NOMO-1 treated with DMSO at 0.1 percent for 48 hours (cell line): ENCODE results near the gene TRAP1.
A peak's percentile ranks its signal among the peaks of the same experiment; 100 is the strongest.

Source experiments
- DNase-seq: peaks from one replicate; lab custom pipeline; 2025; ENCODE audit not compliant: unreplicated experiment; lab: John Stamatoyannopoulos, UW

The TRAP1 gene

DNA sequence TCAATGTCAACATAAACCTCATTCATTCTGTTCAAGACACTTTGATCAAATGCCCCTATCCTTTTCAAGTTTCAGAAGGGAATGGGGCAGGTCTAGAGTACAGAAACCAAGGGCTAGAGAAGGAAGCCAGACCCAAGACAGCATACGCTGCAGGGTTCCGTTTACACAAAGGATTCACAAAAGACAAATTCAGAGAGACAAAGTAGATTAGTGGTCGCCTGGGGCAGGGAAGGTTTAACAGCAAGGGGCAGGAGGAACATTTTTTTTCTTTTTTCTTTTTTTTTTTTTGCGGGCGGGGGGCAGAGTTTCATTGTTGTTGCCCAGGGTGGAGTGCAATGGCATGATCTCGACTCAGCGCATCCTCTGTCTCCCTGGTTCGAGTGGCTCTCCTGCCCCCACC is 19.9 kb upstream of the TRAP1 start:
- no peak for DNase-seq

DNA sequence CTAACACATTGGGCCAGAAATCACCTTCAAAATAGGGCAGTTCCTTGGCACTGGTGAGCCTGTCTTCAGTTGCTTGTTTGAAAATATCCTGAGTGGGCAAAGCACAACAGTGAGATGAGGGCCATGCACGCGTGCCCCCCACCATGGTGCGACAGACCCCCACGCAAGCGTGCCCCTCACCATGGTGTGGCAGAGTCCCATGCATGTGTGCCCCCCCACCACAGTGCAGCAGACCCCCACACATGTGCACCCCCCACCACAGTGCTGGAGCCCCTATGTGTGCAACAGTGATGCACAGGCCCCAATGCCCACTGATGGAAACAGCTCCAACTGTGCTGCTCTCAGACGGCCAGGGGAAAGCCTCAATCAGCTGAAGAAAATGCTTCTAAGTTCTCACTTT is 18.8 kb upstream of the TRAP1 start:
- DNase-seq: no peak

DNA sequence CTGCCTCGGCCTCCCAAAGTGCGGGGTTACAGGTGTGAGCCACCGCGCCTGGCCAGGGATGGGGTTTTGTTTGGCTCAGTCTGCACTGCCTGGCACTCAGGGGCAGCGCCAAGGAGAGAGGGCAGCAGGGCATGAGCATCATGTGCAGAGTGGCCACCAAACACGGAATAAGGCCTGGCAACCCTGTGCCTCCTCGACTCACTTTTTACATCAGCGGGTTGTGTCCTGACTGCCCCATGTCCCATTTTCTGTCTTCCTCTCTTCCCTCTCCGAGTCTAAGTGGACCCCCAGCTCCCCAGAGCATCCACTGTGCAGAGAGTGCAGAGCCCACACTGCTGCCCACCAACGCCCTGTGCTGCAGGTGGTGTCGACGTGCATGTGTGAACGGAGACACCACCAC is 18.2 kb upstream of the TRAP1 start:
- no peak for DNase-seq

DNA sequence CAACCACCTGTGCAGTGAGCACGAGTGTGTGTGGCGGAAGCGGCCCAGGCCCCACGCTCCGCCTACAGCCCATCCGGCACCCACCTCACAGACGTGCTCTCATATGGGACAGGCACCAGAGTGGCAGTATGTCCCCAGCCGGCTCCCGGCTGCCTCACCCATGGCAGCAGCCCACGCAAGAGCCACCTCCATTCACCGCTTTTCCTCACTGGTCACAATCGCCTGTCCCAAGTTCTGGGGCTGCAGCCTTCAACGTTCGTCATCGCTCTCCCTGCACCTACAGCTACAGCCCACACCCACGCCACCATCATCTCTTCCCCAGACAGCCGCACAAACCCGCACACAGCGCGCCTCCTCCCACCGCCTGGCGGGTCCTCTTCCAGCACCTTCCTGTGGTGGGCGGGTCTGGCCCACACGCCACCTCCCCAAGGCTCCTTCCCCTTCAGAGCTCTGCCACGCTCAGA is 17.5 kb upstream of the TRAP1 start:
- DNase-seq: no peak

DNA sequence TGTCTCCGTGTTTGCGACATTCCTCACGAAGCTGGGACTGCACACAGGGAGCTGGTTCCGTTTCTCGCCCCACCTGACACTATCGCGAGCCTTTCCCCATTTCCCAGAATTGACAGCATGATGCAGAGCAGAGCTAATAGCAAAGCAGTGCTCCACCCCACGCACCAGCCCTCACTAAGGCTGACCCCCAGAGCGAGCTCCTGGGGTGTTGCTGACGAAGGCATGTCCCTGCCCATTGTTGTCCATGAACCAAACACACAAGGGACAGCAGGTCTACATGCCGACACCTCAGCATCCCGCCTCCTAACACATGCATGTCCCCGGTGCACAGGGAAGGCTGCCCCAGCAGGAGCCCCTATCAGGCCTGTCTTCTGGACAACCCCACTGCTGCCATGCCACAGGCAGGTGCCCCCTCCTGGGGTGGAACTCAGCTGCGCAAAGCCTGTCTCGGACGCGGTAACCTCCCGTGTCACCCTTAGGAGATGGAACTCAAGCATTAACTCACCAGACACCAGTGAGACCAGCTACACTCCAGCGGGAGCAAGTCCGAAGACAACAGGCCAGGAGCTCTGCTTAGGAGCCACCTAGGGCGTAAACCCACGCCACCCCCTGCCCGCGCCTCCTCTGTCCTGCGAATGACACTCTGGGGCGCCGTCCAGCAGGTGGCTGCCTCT is 16.9 kb upstream of the TRAP1 start:
- DNase-seq: no peak

DNA sequence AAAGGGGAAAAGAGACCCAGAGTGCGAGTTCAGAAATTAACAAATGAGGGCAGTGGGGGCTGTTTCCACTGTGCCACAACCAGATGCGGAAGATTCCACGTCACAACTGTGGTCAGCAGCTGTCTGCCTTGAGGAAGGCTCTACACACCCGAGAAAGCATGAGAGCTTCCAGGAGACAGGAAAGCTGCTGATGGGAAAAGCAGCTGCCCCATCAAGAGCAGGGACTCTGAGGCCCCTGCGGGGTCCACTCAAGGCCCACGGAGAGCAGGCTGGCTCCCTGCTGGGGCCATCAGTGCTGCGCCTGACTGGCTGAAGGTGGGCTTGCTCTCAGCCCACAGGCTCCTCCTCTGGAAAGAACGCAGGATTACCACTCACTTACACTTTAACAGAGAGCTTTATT is 14.8 kb upstream of the TRAP1 start:
- no peak for DNase-seq

DNA sequence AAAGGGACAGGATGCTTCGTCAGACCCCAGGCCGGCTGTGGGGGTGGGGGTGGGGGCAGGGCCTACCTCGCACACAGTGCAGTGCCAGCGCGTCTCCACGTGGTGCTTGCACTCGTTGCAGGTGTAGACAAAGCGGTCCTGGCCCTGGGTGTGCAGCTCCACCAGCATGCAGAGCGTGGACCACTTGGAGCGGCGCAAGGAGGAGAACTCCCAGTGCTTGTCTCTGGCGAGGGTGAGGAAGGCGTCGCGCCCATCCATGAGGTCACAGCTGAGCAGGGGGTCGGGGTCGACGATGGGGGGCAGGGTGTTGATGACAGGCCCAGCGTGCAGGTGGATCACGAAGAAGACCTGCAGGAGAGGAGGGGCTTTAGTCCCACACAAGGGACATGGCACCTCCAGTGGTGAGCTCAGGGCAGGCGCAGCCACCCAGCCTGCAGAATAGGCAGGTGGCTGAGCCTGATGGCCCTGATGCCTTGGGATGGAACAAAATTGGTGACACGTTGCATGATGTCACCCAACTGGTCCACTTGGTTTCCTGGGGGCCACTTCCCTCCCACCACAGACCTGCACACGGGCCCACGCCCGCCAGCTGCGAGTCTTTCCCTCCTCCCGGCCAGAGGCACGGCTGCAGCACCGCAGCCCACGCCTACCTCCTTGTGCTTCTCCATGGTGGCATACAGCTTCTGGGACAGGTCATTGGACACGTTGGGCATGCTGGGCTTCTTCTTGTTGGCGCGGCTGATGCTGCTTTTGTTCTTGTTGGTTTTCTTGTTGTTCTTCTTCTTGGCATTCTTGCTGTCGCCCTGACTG is 14.0 kb upstream of the TRAP1 start:
- DNase-seq: no peak

DNA sequence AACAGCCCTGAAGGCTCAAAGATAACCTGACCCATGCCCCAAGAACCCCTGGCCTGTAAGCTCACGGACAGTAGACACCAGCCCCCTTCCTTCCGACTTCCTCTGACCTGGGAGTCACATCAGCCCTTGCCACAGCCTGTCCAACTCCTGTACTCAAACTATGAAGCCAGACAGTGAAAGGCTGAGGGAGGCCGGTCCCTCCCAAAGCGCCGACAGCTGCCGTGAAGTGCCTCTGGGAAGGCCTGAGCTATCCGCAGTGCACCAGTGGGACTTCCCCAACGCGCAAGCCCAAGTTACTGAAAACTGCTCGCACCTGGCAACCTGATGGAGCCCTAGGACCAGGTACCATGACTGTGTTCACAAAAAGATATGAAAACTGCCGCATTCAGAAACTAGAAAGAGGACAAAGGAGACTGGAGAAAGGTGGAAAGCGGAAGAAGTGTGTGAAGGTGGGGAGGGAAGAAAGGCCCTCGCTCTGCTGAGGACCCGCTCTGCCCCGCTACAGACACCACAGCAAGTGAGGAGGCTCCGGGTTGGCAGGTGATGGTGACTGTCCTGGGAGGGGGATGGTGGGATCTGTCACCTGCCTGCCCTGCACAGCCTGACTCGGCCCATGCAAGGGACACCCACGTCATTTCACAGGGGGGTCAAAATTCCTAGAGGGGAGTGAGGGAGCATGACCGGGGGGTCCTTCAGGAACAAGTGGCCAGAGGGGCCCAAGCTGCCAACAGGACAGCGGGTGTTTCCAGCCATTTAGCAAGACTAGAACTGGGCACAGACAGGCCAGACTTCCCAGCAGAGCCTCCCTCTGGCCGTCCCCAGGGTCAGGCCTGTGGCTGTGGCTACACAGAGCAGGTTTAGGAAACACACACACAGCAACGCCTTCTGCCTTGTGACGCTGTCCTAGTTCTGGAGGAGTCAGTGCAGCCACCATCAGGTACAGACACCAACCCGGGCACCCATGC is 13.1 kb upstream of the TRAP1 start:
- no peak for DNase-seq

DNA sequence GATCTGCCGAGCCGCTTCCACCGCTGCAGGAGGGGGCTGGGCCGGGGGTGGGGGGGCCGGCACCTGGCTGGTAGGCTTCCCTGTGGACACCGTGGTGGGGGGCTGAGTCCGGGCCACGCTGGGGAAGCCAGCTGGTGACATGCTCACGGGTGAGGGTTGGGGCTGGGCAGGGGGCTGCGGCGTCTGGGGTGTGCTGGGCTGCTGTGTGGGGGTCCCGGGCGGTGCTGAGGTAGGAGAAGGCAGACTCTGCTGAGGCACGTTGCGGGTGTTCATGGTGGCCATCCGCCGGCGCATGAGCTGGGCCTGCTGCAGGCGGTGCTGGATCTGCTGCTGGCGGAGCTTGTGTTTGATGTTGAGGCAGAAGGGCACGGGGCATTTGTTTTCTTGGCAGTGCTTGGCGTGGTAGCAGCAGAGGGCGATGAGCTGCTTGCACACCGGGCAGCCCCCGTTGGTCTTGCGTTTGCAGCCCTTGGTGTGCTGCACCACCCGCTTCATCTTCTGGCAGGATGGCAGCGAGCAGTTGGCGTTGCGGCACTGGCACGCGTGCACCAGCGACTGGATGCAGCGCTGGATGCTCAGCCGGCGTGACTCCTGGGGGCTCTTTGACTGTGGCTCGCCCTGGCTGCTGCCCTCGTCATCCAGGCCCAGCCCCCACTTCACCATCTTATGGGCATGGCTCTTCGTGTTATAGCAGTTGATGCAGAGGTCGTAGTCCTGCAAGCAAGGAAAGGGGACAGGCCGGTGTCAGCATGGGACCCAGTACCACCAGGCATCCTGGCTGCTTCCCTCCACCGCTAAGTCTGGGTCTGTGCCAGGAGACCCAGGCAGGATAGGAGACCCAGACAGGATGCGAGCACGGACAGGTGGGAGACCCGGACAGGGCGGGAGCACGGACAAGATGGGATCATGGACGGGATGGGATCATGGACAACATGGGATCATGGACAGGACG is 12.1 kb upstream of the TRAP1 start:
- DNase-seq: no peak

DNA sequence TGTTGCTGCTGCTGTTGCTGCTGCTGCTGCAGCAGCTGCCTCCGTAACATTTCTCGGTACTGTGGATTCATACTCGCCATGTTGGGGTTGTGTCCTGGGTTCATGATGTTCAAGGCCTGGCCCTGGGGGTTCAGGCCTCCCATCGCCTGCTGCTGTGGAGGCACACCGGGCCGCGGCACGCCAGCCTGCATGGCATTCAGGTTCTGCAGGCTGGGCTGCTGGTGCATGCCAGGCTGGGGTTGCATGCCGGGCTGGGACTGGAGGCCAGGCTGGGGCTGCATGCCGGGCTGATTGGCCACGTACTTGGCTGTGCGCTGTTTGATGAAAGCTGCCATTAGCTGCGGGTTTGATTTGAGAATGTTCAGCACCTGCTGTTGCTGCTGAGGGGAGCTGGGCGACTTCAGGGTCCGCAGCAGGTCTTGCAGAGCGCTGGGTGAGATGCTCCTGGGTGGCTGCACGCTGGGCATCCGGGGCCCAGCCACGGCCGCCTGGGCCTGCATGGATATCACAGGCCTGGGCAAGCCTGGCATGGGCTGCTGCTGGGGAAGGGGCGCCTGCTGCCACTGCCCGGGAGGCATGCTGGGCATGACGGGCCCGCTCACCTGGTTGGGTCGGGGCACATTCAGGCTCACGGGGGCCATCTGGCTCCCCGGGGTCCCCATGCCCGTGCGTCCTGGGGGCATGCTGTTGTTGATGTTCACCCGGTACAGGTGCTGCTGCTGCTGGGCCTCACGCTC is 11.3 kb upstream of the TRAP1 start:
- no peak for DNase-seq

DNA sequence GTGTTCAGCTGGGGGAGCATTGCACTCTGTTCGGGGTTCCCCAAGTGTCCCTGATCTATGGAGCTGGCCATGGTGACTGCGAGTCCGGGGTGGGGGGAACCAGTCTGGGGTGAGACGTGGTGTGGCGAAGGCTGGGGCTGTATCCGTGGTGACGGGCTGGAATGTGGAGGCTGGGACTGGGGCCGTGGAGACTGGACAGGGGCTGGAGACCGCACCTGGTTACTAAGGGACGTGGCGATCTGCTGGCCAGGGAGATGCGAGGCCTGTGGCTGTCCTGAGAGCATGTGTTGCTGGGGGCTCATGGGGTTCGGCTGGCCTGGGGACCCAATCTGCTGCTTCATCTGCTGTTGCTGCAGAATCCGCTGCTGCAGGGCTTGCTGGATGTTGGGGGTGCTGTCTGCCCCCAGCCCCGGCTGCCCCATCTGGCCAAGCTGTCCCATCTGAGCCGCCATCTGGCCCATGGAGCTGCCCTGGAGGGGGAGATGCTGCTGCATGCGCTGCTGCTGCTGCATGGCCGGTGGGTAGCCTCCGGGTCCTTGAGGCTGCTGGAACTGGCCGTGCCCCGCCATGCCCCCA is 10.6 kb upstream of the TRAP1 start:
- no peak for DNase-seq

DNA sequence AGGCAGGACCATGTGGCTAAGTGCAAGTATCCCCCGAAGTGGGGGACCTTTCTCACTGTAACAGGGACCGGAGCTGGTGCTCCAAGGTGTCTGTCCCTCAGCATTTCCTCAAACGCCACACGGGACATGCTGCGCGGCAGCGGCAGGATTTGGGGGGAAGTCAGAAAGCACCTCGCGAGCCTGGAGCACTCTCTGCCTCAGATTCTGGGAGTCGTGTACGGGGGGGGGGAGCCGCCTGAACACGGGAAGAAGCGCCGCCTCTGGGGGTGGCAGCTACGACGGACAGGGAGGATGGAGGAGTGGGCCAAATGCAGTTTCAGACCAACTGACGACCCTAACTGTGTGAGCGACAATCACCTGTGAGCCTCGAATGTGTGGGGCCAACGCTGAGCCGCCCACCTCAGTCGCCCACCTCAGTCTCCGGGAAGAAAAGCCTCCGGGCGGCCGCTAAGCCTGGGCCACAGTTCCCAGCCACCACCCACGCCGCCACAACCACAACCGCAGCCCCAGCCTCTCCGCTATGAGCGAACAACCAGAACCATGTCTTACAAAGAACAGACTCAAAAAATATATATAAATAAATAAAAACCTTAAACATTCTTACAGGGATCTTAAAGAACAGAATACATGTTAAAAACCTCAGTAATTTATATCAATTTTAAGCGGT is 8.8 kb upstream of the TRAP1 start:
- DNase-seq: no peak

DNA sequence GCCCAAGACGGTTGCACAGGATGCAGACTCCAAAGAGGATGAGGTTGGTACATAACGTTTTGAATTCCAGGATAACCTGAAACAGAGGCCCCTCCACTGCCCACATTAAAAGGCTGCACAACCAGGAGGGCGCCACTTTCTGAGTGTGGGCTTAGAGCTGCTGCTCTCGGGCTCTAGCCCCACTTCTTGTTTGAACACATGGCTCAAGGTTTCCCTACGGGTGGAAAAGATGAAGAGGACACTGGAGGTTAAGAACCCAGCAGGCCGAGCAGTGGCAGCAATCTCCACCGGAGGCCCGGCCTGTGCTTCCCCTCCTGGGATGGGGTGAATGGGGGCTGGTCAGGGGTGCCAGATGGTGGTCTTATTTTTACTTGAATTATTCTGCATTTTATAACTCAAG is 8.0 kb upstream of the TRAP1 start:
- DNase-seq: no peak

DNA sequence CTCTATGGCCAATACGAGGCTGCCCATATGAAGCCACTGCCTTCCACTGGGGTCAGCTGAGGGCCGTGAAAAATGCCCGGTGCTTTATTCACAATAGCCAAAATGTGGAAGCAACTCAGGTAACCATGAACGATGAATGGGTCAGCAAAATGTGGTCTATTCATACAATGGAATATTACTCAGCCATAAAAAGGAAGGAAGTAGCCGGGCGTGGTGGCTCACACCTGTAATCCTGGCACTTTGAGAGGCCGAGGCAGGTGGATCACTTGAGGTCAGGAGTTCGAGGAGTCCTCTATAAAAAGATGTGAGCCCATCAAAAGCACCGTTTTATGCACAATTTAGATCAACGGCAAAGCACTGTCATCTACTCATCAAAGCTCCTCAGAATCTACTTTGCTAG is 5.2 kb upstream of the TRAP1 start:
- DNase-seq: no peak

DNA sequence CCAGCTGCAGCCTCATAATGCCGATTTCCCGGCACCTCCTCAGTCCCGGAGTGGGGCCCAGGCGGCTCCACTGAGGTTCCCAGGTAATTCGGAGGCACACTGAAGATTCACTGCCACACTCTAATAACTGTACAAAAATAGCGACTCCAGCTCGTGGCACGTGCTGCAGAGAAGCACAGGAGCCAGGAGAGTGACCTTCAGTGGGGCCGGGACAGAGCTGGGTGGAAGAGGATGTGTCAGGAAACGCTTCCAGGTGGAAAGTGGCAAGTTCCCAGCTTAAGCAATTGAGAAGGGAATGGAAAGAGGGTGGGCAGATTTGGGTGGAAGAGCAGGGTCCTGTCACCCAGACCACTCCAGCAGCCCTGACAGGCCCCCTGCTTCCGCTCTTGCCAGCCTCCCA is 3.1 kb upstream of the TRAP1 start:
- DNase-seq: no peak

DNA sequence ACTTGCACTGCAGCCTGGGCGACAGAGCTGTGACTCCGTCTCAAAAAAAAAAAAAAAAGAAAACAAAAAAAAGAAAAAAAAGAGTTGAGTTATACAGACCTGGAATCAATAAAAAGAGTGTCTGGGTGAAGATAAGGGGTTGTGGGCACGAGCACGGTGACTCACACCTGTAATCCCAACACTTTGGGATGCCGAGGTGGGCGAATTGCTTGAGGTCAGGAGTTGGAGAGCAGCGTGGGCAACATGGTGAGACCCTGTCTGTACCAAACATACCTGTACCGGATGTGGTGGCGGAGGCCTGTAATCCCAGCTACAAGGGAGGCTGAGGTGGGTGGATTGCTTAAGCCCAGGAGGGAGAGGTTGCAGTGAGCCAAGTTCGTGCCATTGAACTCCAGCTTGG is 1.3 kb upstream of the TRAP1 start:
- no peak for DNase-seq

DNA sequence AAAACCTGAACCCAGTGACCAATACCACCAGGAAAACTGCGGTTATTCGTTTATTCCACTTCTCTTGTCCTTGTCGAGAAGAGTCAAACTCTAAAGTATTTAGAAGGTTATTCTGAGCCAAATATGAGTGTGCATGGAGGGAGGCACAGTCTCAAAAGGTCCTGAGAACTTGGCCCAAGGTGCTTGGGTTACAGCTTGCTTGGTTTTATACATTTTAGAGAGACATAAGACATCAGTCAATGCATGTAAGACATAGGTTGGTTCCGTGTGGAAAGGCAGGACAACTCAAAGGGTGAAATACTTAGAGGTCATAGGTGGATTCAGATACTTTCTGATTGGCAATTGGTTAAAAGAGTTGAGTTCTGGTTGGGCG is 681 bp upstream of the TRAP1 start:
- no peak for DNase-seq

DNA sequence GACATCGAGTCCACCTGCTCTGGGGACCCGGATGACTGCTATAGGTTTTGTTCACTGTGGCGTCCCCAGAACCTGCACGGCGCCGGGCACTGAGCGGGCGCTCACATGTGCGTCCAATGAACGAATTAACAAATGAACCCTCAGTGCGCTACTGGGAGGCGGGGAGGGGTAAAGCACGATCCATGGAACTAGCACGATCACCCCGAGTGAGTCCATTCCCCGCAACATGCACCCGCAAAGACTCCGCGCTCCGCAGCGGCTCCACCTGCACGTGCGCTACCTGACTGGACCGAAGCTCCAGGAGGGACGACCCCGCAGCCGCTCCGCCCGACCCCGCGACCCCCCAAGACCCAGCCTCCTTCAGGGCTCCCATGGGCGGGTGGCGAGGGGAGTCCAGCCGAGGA is 491 bp downstream of the TRAP1 start:
- peak; percentile 10 for DNase-seq

DNA sequence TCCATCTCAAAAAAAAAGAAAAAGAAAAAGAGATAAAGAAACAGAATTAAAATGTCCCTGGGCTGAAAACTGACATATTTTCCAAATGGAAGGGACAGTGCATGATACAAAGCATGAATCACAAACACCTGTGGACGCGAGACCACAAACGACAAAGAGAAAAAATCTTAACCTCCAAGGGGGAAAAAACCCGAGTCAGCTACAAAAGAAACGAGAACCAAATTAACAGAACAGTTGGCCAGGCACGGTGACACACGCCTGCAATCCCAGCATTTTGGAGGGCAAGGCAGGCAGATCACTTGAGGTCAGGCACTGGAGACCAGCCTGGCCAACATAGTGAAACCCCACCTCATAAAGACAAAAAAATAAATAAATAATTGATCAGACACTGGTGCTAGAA is 1.9 kb downstream of the TRAP1 start:
- DNase-seq: no peak
